GM12875 (cell line): Measurements from ENCODE around the gene MYL7.

Experiments
- H3K4me3 ChIP-seq: one replicate; pipeline ENCODE4 v1.5.1; 2011; ENCODE audit warnings: low read depth, low read length, control low read depth
- TF ChIP-seq, protein P1 (sequence below): IDR thresholded peaks from 2 replicates; pipeline ENCODE4 v1.5.1; 2011; ENCODE audit warnings: low read depth, mild to moderate bottlenecking, control low read depth, inconsistent platforms, low read length, moderate library complexity, borderline replicate concordance; ENCODE audit not compliant: insufficient read depth

The MYL7 gene

DNA sequence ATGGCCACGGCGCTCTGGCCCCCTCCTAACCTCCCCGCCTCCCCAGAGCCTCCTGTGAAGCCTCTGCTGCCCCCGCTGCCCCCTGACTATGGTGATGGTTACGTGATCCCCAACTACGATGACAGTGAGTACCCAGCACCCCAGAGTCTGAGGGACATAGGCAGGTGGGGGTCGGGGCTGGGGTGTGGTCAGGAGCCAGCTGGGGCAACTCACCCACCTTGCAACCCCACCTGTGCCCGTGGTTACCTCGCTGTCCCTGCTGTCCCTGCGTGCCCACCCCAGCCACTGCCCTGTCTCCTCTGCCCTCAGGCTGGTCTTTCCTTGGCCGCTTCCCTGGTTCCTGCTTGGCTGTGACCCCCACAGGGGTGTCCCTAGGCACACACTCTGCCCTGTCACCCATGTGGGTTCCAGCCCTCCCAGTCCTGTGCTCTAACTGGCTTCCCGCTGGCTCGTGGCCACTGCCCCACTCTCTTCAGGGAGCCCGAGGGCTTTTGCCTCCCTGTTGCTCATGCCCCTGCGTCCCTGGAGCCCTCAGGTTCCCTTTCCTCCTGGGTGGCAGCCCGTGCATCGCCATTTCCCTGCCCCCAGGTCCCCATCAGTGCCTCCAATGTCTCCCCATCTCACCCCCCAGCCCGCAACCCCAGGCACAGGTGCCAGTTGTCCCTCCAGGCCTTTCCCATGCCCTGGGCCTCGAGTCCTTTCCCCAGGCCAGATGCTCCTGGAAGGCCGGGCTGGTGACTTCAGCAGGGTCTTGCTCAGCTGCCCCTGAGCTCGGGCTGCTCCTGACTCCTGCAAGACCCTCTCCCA is 33.0 kb downstream of the MYL7 start:
- TF ChIP-seq, protein P1, sequence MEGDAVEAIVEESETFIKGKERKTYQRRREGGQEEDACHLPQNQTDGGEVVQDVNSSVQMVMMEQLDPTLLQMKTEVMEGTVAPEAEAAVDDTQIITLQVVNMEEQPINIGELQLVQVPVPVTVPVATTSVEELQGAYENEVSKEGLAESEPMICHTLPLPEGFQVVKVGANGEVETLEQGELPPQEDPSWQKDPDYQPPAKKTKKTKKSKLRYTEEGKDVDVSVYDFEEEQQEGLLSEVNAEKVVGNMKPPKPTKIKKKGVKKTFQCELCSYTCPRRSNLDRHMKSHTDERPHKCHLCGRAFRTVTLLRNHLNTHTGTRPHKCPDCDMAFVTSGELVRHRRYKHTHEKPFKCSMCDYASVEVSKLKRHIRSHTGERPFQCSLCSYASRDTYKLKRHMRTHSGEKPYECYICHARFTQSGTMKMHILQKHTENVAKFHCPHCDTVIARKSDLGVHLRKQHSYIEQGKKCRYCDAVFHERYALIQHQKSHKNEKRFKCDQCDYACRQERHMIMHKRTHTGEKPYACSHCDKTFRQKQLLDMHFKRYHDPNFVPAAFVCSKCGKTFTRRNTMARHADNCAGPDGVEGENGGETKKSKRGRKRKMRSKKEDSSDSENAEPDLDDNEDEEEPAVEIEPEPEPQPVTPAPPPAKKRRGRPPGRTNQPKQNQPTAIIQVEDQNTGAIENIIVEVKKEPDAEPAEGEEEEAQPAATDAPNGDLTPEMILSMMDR: no peak
- H3K4me3 ChIP-seq: no peak overlapping the region

DNA sequence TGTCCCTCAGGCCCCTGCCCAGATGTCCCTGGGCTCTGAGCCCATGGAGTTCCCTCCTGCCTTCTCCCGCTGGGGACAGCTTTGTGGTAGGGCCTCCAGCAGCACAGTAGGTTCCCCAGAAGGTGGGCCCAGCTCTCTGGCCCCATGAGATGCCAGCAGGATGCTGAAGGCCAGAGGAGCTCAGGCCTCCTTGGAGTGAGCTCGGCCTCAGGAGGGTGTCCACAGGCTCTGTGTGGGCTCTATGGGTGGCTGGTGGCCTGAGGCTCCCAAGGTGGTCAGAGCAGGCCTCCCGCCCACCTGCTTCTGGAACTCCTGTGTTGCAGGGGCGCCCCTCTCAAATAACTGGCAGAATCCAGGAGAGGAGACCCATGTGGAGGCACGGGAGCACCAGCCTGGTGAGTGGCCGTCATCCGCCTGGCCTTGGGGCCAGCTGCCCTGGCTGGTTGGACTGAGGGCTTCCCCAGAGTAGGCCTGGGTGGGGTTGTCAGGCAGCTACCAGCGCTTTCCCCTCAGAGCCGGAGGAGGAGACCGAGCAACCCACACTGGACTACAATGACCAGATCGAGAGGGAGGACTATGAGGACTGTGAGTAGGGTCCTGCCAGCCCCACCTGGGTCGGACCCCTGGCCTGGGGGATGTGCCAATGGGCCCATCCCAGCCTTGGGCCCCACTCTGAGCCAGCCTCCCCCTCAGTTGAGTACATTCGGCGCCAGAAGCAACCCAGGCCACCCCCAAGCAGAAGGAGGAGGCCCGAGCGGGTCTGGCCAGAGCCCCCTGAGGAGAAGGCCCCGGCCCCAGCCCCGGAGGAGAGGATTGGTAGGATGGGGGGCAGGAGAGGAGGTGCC is 33.8 kb downstream of the MYL7 start:
- no peak overlapping the region for H3K4me3 ChIP-seq
- TF ChIP-seq, protein P1: no peak

DNA sequence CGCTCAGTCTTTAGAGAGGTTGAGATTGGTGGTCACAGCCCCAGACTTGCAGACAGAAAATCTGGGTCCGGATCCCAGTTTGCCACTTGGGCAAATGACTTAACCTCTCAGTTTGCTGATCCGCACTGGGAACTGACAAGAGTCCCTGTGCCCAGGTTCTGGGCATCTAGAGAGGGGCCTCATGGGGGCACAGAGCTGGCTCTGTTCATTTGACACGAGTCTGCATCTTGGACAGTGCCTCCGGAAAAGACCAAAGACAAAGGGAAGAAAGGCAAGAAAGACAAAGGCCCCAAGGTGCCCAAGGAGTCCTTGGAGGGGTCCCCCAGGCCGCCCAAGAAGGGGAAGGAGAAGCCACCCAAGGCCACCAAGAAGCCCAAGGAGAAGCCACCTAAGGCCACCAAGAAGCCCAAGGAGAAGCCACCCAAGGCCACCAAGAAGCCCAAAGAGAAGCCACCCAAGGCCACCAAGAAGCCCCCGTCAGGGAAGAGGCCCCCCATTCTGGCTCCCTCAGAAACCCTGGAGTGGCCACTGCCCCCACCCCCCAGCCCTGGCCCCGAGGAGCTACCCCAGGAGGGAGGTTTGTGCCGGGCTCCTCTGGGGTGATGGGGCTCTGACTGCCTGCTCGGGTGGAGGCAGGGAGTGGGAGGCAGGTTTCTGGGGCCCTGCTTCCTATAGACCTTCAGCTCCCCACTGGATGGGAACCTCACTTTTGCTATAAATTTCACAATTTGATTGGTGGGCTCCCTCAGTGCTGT is 34.6 kb downstream of the MYL7 start:
- no peak overlapping the region for H3K4me3 ChIP-seq
- TF ChIP-seq, protein P1: no peak

DNA sequence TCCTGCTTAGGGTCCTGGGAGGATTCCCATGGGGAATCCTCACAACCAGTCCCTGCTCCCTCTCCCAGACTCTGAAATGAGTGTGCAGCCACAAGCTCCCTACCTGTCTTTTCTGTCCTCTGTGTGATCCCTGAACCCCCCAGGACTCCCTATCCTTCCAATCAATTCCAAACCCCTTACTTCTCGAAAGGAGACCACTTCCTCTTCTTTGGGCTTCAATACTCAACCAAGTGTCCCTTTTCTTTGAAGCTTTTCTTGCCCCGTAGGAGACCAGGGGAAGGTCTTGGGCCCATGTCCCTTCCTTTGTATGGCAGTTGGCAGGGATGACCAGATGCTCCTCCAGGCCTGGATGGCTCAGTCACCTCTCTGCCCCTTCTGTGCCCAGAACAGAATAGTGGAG is 35.3 kb downstream of the MYL7 start:
- no peak overlapping the region for H3K4me3 ChIP-seq
- TF ChIP-seq, protein P1: no peak

DNA sequence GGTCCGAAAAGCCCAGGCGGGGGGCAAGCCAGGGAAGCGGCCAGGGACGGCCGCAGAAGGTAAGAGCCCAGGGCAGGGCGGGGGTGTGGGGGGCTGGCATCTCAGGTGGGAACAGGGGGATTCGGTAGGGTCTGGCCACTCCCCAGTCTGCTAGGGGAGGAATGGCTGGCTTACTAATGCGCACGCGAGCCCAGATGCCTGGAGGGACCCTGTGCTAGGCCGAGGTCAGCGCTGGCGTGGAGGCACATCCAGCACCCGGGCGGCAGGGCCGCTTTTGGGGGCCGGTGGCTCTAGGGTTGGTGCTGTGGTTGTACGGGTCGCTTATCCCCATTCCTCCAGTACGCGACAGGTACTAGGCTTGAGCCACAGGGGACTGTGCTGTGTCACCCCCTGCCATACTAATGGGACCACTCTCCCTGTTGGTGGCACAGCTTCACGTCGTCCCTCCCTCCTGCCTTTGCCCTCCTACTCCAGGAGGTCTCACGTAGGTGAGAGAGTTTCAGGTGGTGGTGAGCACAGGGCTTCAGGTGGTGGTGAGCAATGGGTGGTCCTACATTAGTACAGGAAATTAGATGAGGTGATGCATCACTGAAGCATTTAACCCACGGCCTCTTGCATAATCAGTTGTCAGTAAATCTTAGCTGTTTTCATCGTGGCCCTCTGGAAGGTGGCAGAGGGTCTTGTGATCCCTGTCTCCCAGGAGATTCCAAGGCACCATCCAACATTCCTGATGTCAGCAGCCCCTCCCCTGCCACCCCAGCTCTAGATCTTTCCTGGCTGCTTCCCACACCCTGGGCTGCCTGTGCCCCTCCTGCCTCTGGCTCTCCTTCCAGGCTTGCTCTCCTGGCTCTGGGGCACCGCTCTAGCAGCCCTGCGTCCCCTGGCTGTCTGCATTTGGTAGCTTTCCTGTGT is 36.0 kb downstream of the MYL7 start:
- peak overlapping the region; percentile 21 for H3K4me3 ChIP-seq
- TF ChIP-seq, protein P1: no peak
